Thyroid gland (tissue), 4 donors: ENCODE measurements around the gene ZBTB25. TPM values are rescaled to one million over a fixed set of nuclear protein-coding genes. Genes with fewer than 3 reads are reported as not detected.
A peak's percentile ranks its signal among the peaks of the same experiment; 100 is the strongest.

Experiments used
- DNase-seq, 2 donors: peaks; one replicate each; pipeline ENCODE4 v3.0.0-alpha.2; 2019
- H3K27ac ChIP-seq, 3 donors: fragments of 200-600 bp; sonication (generic); 1 replicate in 2 of 3; 2 replicates in 1 of 3; pipeline ENCODE4 v1.5.1; 2016 to 2019; ENCODE audit warnings: mild to moderate bottlenecking in 1 of 3, moderate library complexity in 1 of 3
- H3K27me3 ChIP-seq: fragments of 200-600 bp; sonication (generic); one replicate; pipeline ENCODE4 v1.5.1; 2019
- H3K36me3 ChIP-seq, 2 donors: fragments of 200-600 bp; sonication (generic); one replicate each; pipeline ENCODE4 v1.5.1; 2016 to 2019
- H3K4me1 ChIP-seq, 2 donors: fragments of 200-600 bp; sonication (generic); one replicate each; pipeline ENCODE4 v1.5.1; 2017 to 2019
- H3K4me3 ChIP-seq, 3 donors: fragments of 200-600 bp; sonication (generic); replicated peaks in 1 of 3; 1 replicate in 2 of 3; 2 replicates in 1 of 3; pipeline ENCODE4 v1.5.1; 2016; ENCODE audit warnings: mild to moderate bottlenecking in 1 of 3
- H3K9me3 ChIP-seq: fragments of 200-600 bp; sonication (generic); one replicate; pipeline ENCODE4 v1.5.1; 2017
- CTCF ChIP-seq, 6 experiments: fragments of 200-600 bp in 3 of 6; fragments of 450-650 bp in 3 of 6; sonication (generic) in 3 of 6; IDR thresholded peaks; one replicate each; pipeline ENCODE4 v1.5.1; 2016 to 2019; ENCODE audit warnings: antibody characterized with exemption in 6 of 6, mild to moderate bottlenecking in 2 of 6, inconsistent platforms in 1 of 6, moderate library complexity in 1 of 6
- POLR2A ChIP-seq, 2 donors: fragments of 450-650 bp; IDR thresholded peaks; one replicate each; pipeline ENCODE4 v1.6.1; 2017; ENCODE audit warnings: antibody characterized with exemption in 2 of 2, mild to moderate bottlenecking in 2 of 2, moderate library complexity in 1 of 2
- WGBS, 2 donors: methylation state at CpG; one replicate each; pipeline ENCODE4 v1.1.5; 2017; 5-methylcytosine and 5-hydroxymethylcytosine counted together
- intact Hi-C: fragments of 100-400 bp; cut with DNase I; formaldehyde crosslinking; loops from one replicate; pipeline ENCODE4 v1.15.1; 2023
- total RNA-seq, 4 donors: library from RNA; depleted of rRNA; stranded (reverse); fragments of >200 nt; gene quantifications; one replicate each; pipeline ENCODE4 v1.2.3, GENCODE V29; 2016

ZBTB25 gene
- total RNA-seq, 4 donors from 2014 or later: 15.9 to 23.0 (median 17.7) TPM

DNA sequence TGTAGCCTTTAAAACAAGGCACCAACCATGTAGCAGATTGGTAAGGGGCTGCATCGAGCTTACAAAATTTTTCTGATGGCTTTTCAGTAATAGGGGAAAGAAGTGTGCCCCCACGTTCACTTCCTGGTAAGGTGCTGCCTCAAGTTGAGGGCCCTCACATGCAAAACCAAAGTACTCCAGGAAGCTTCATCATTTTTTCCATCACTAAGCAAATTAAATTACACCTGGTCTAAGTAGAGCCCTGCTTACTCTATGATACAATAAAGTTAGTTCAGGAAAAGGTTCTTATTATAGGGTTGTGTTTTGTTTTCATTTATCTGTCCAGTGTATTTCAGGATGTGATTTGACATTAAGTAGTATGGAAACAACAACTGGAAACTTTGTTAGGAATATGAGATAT, 53.4 kb downstream of the ZBTB25 start:
- DNase-seq: no peak
- H3K4me3 ChIP-seq: no peak overlapping the region
- peaks cover 6 to 14% of the 10 kb centered on the region in 2 donors for H3K4me1 ChIP-seq
- H3K27ac ChIP-seq: no peak overlapping the region
- no peaks in the 10 kb centered on the region for H3K27me3 ChIP-seq
- WGBS, 2 donors: 92 to 94% methylated on average over 2 of the region's 2 CpGs
- intact Hi-C loops: no loop called here
- TF ChIP-seq POLR2A (IDR thresholded peaks at IDR 0.05) (no peak), CTCF (IDR thresholded peaks at IDR 0.05) (no peak)
- no peaks in the 10 kb centered on the region for H3K9me3 ChIP-seq
- peaks cover 8 to 16% of the 10 kb centered on the region in 2 donors for H3K36me3 ChIP-seq

DNA sequence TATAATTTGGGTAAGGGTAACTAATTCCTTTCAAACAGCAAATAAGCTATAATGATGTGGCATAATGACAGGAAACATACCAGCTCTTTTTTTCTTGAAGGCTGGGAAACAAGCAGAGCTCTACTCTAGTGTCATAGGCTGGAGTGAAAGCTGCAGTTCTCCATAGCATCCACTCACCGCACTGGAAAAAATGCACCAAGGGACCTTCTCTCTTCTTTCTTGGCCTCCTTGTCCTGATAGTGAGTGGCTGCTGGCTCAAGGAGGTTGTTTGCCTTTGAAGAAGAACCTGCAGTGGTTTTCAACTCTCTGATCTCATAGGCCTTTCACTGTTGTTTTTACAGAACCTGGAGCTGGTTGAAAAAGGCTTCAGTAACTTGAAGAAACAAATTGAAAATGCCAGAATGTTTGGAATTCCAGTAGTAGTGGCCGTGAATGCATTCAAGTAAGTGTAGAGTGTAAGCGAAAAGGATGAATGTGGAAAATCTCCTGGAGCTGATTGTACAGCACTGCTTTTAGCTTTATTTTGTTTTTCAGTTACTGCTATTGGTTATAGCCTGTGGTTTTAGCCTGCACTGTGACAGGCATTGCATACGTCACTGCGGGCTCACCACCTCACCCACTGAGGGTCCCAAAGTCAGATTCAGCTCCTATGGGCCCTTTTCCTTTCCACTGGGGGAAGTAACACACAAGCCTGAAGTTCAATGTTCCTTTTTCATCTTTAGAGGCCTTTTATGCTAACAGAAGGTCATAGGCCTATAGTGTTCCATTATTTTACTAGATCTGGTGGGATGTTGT, 55.6 kb downstream of the ZBTB25 start:
- Histone ChIP-seq H3K4me3 (no peak overlapping the region), H3K36me3 (peaks cover 0 to 4% of the 10 kb centered on the region in 2 donors)

GRCh38 chr14:64444984-64445845, 58.4 kb downstream of the ZBTB25 start:
- Histone ChIP-seq H3K36me3 (peaks cover 0 to 4% of the 10 kb centered on the region in 2 donors), H3K27me3 (no peaks in the 10 kb centered on the region), H3K9me3 (no peaks in the 10 kb centered on the region), H3K27ac (no peak overlapping the region), H3K4me1 (peaks cover 15 to 25% of the 10 kb centered on the region in 2 donors), H3K4me3 (no peak overlapping the region)
- TF ChIP-seq CTCF (IDR thresholded peaks at IDR 0.05) (no peak), POLR2A (IDR thresholded peaks at IDR 0.05) (no peak)
- no peak for DNase-seq
- intact Hi-C loops: no loop called here
- 84 to 89% methylated on average over 7 of the region's 7 CpGs for WGBS, 2 donors

More for the DNA sequence above, 55.6 kb downstream of the ZBTB25 start:
- Histone ChIP-seq H3K27me3 (no peaks in the 10 kb centered on the region), H3K4me1 (peaks cover 6 to 14% of the 10 kb centered on the region in 2 donors), H3K9me3 (no peaks in the 10 kb centered on the region), H3K27ac (peak overlapping the region; percentile 78 to 82 (median 80))
- intact Hi-C loops: no loop called here
- peak; percentile 72 to 75 for DNase-seq
- 36 to 45% methylated on average over 5 of the region's 5 CpGs for WGBS, 2 donors
- peak in 1 of 2 donors; percentile 39 for TF ChIP-seq POLR2A (IDR thresholded peaks at IDR 0.05)
- TF ChIP-seq CTCF (IDR thresholded peaks at IDR 0.05): peak in 1 of 6 experiments; percentile 6

DNA sequence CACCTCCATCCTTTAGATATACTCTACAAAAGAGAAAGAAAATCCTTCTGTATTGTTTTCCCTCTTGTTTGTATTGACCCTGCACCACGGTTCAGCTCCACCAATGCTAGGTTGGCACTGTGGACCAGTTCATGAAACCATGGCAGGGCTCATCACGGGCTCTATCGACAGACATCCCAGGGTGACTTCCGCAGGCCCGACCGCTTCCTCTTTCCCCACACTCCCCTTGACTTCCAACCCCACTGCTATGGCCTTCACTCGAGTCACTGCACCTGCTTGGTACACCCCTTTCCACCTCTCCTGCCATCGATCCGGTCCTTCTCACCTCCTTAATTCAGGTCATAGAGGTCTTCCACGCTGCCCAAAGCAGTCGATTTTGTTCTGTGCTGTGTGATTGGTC, 59.5 kb downstream of the ZBTB25 start:
- WGBS, 2 donors: 94 to 96% methylated on average over 11 of the region's 11 CpGs
- H3K27ac ChIP-seq: no peak overlapping the region

More for the DNA sequence above, 59.5 kb downstream of the ZBTB25 start:
- H3K4me1 ChIP-seq: peaks cover 15 to 25% of the 10 kb centered on the region in 2 donors
- DNase-seq: no peak
- H3K9me3 ChIP-seq: no peaks in the 10 kb centered on the region
- H3K27me3 ChIP-seq: no peaks in the 10 kb centered on the region
- TF ChIP-seq CTCF (IDR thresholded peaks at IDR 0.05) (no peak), POLR2A (IDR thresholded peaks at IDR 0.05) (no peak)
- no peaks in the 10 kb centered on the region for H3K36me3 ChIP-seq
- intact Hi-C loops: no loop called here
- no peak overlapping the region for H3K4me3 ChIP-seq
